Measurements from ENCODE around the gene CNDP1. TPM values are rescaled to one million over a fixed set of nuclear protein-coding genes. Genes with fewer than 3 reads are reported as not detected.
"Not testable (repeated sequence)": the region's sequence is repeated elsewhere in the genome, so short reads cannot be mapped to it uniquely, and the experiment has no call there.

Gene CNDP1
- total RNA-seq, 1 donor from 2014 or later: 0.40 TPM

GRCh38 chr18:74497324-74497676 is 37.0 kb upstream of the CNDP1 start:
- Mint-ChIP-seq H3K27ac (peak overlapping the region; percentile 78), H3K27me3 (ENCODE audit: low read depth) (no peaks in the 10 kb centered on the region), H3K4me1 (peaks cover 51% of the 10 kb centered on the region), H3K4me3 (peak overlapping the region; percentile 94), H3K36me3 (no peaks in the 10 kb centered on the region), H3K9me3 (no peaks in the 10 kb centered on the region)
- DNase-seq (ENCODE audit: low spot score in 2 of 2, unreplicated experiment in 2 of 2): no peak
- TF ChIP-seq CTCF (IDR thresholded peaks at IDR 0.05; ENCODE audit: unreplicated experiment): no peak

- Mint-ChIP-seq H3K4me3 (peak overlapping the region; percentile 94), H3K4me1 (peaks cover 55% of the 10 kb centered on the region), H3K27ac (peak overlapping the region; percentile 78), H3K27me3 (ENCODE audit: low read depth) (no peaks in the 10 kb centered on the region), H3K9me3 (no peaks in the 10 kb centered on the region), H3K36me3 (no peaks in the 10 kb centered on the region)
- no peak for DNase-seq (ENCODE audit: low spot score in 2 of 2, unreplicated experiment in 2 of 2)
- TF ChIP-seq CTCF (IDR thresholded peaks at IDR 0.05; ENCODE audit: unreplicated experiment): no peak
Observed at GRCh38 chr18:74497778-74498177, 36.5 kb upstream of the CNDP1 start.

- Mint-ChIP-seq H3K36me3 (peaks cover 7% of the 10 kb centered on the region), H3K4me3 (peak overlapping the region; percentile 68), H3K9me3 (no peaks in the 10 kb centered on the region), H3K27ac (peak overlapping the region; percentile 97), H3K27me3 (ENCODE audit: low read depth) (no peaks in the 10 kb centered on the region), H3K4me1 (peaks cover 60% of the 10 kb centered on the region)
- no peak for TF ChIP-seq CTCF (IDR thresholded peaks at IDR 0.05; ENCODE audit: unreplicated experiment)
- DNase-seq (ENCODE audit: low spot score in 2 of 2, unreplicated experiment in 2 of 2): no peak
Observed at GRCh38 chr18:74498712-74499627, 35.3 kb upstream of the CNDP1 start.

GRCh38 chr18:74499633-74500032 is 34.7 kb upstream of the CNDP1 start:
- H3K27me3 Mint-ChIP-seq (ENCODE audit: low read depth): no peaks in the 10 kb centered on the region
- H3K27ac Mint-ChIP-seq: peak overlapping the region; percentile 97
- H3K9me3 Mint-ChIP-seq: no peaks in the 10 kb centered on the region
- no peak for DNase-seq (ENCODE audit: low spot score in 2 of 2, unreplicated experiment in 2 of 2)
- no peak for TF ChIP-seq CTCF (IDR thresholded peaks at IDR 0.05; ENCODE audit: unreplicated experiment)
- H3K4me3 Mint-ChIP-seq: peak overlapping the region; percentile 68
- peaks cover 10% of the 10 kb centered on the region for H3K36me3 Mint-ChIP-seq
- H3K4me1 Mint-ChIP-seq: peaks cover 60% of the 10 kb centered on the region

GRCh38 chr18:74500372-74500771 is 33.9 kb upstream of the CNDP1 start:
- peak overlapping the region; percentile 63 for H3K4me3 Mint-ChIP-seq
- peak overlapping the region; percentile 99 for H3K27ac Mint-ChIP-seq
- H3K27me3 Mint-ChIP-seq (ENCODE audit: low read depth): no peaks in the 10 kb centered on the region
- no peaks in the 10 kb centered on the region for H3K9me3 Mint-ChIP-seq
- DNase-seq (ENCODE audit: low spot score in 2 of 2, unreplicated experiment in 2 of 2): no peak
- H3K4me1 Mint-ChIP-seq: peaks cover 59% of the 10 kb centered on the region
- H3K36me3 Mint-ChIP-seq: peaks cover 11% of the 10 kb centered on the region
- no peak for TF ChIP-seq CTCF (IDR thresholded peaks at IDR 0.05; ENCODE audit: unreplicated experiment)

GRCh38 chr18:74500774-74501173 is 33.5 kb upstream of the CNDP1 start:
- not testable (repeated sequence) for H3K27me3 Mint-ChIP-seq (ENCODE audit: low read depth); DNase-seq (ENCODE audit: low spot score in 2 of 2, unreplicated experiment in 2 of 2); H3K9me3 Mint-ChIP-seq
- H3K4me1 Mint-ChIP-seq: peaks cover 58% of the 10 kb centered on the region
- peak overlapping the region; percentile 63 for H3K4me3 Mint-ChIP-seq
- peaks cover 14% of the 10 kb centered on the region for H3K36me3 Mint-ChIP-seq
- H3K27ac Mint-ChIP-seq: peak overlapping the region; percentile 99
